SHP77 (cell line): ENCODE measurements around the gene VANGL2.

Experiments
- DNase-seq, 2 experiments: peaks; one replicate each; lab custom pipeline; 2025; lab: John Stamatoyannopoulos, UW

Gene VANGL2

GRCh38 chr1:160400223-160400645 lies at the start of gene VANGL2:
VANGL2 (plus strand) TSS chr1:160400564; CDS start chr1:160415838, 15,274 bp downstream.
- DNase-seq = no peak

- no peak for DNase-seq
Observed at GRCh38 chr1:160351629-160352028, 48.7 kb upstream of the VANGL2 start.

- DNase-seq = no peak
Observed at GRCh38 chr1:160352555-160352954, 47.8 kb upstream of the VANGL2 start.

GRCh38 chr1:160353223-160353622 lies 47.1 kb upstream of the VANGL2 start:
- DNase-seq = no peak

- DNase-seq = peak in 1 of 2 experiments; percentile 5
Observed at GRCh38 chr1:160354388-160354985, 45.9 kb upstream of the VANGL2 start.

- DNase-seq = no peak
Observed at GRCh38 chr1:160357286-160358002, 42.9 kb upstream of the VANGL2 start.

GRCh38 chr1:160358073-160358472 lies 42.3 kb upstream of the VANGL2 start:
- no peak for DNase-seq

- DNase-seq = no peak
Observed at GRCh38 chr1:160359559-160360226, 40.7 kb upstream of the VANGL2 start.

GRCh38 chr1:160360227-160360695 lies 40.1 kb upstream of the VANGL2 start:
- no peak for DNase-seq

GRCh38 chr1:160361199-160361598 lies 39.2 kb upstream of the VANGL2 start:
- DNase-seq = no peak

- DNase-seq = no peak
Observed at GRCh38 chr1:160361814-160362167, 38.6 kb upstream of the VANGL2 start.

GRCh38 chr1:160362168-160362957 lies 38.0 kb upstream of the VANGL2 start:
- no peak for DNase-seq

GRCh38 chr1:160363010-160363409 lies 37.4 kb upstream of the VANGL2 start:
- DNase-seq = no peak

GRCh38 chr1:160363951-160364735 lies 36.2 kb upstream of the VANGL2 start:
- no peak for DNase-seq

GRCh38 chr1:160365325-160365724 lies 35.0 kb upstream of the VANGL2 start:
- no peak for DNase-seq

GRCh38 chr1:160366731-160367515 lies 33.4 kb upstream of the VANGL2 start, which contains the start of gene NHLH1:
NHLH1 (plus strand) TSS chr1:160367071; CDS start chr1:160370732, 3,661 bp downstream.
- no peak for DNase-seq

GRCh38 chr1:160367516-160367900 lies 32.9 kb upstream of the VANGL2 start:
- no peak for DNase-seq

GRCh38 chr1:160367934-160368923 lies 32.1 kb upstream of the VANGL2 start:
- DNase-seq = no peak

GRCh38 chr1:160369087-160369486 lies 31.3 kb upstream of the VANGL2 start:
- DNase-seq = no peak
